Suprapubic skin (tissue), 4 donors: ENCODE data around the gene FER. TPM values are rescaled to one million over a fixed set of nuclear protein-coding genes. Genes with fewer than 3 reads are reported as not detected.

Experiments used
- DNase-seq, 2 donors: peaks; one replicate each; pipeline ENCODE4 v3.0.0-alpha.2; 2019; ENCODE audit warnings: low spot score in 2 of 2
- H3K27ac ChIP-seq: fragments of 200-600 bp; sonication (generic); one replicate; pipeline ENCODE4 v1.5.1; 2019
- H3K27me3 ChIP-seq: fragments of 200-600 bp; sonication (generic); one replicate; pipeline ENCODE4 v1.5.1; 2019
- H3K36me3 ChIP-seq: fragments of 200-600 bp; sonication (generic); one replicate; pipeline ENCODE4 v1.5.1; 2019
- H3K4me1 ChIP-seq: fragments of 200-600 bp; sonication (generic); one replicate; pipeline ENCODE4 v1.5.1; 2019
- H3K4me3 ChIP-seq: fragments of 200-600 bp; sonication (generic); one replicate; pipeline ENCODE4 v1.5.1; 2019; ENCODE audit warnings: mild to moderate bottlenecking
- H3K9me3 ChIP-seq: fragments of 200-600 bp; sonication (generic); one replicate; pipeline ENCODE4 v1.5.1; 2019
- EP300 ChIP-seq: sonication (generic); formaldehyde crosslinking; IDR thresholded peaks from one replicate; pipeline ENCODE4 v1.6.1; 2017; ENCODE audit warnings: antibody characterized with exemption
- POLR2A ChIP-seq, 2 donors: fragments of 450-650 bp; IDR thresholded peaks; one replicate each; pipeline ENCODE4 v1.6.1; 2017; ENCODE audit warnings: antibody characterized with exemption in 2 of 2, mild to moderate bottlenecking in 2 of 2, moderate library complexity in 2 of 2
- POLR2AphosphoS5 ChIP-seq, 3 donors: sonication (generic); formaldehyde crosslinking; IDR thresholded peaks; one replicate each; pipeline ENCODE4 v1.6.1; 2017; ENCODE audit warnings: antibody characterized with exemption in 3 of 3
- WGBS: methylation state at CpG from one replicate; pipeline ENCODE4 v1.1.5; 2018; 5-methylcytosine and 5-hydroxymethylcytosine counted together
- total RNA-seq, 4 donors: library from RNA; depleted of rRNA; stranded (reverse); fragments of >200 nt; gene quantifications; one replicate each; pipeline ENCODE4 v1.1.0, GENCODE V29; 2016
- TF ChIP-seq, protein P1 (sequence below), 2 donors: fragments of 200-600 bp in 1 of 2; fragments of 450-650 bp in 1 of 2; sonication (generic) in 1 of 2; IDR thresholded peaks; one replicate each; pipeline ENCODE4 v1.5.1; 2016 to 2019; ENCODE audit warnings: antibody characterized with exemption in 2 of 2, mild to moderate bottlenecking in 1 of 2, moderate library complexity in 1 of 2

FER gene
- total RNA-seq, 4 donors from 2014 or later: 16.1 to 29.9 (median 23.3) TPM

- DNase-seq: no peak
- Histone ChIP-seq H3K27ac (no peak overlapping the region), H3K27me3 (no peaks in the 10 kb centered on the region), H3K36me3 (peaks cover 13% of the 10 kb centered on the region), H3K9me3 (no peaks in the 10 kb centered on the region), H3K4me1 (no peaks in the 10 kb centered on the region), H3K4me3 (no peak overlapping the region)
- TF ChIP-seq POLR2A (IDR thresholded peaks at IDR 0.05) (no peak), POLR2AphosphoS5 (IDR thresholded peaks at IDR 0.05) (no peak), EP300 (no peak)
- TF ChIP-seq, protein P1, sequence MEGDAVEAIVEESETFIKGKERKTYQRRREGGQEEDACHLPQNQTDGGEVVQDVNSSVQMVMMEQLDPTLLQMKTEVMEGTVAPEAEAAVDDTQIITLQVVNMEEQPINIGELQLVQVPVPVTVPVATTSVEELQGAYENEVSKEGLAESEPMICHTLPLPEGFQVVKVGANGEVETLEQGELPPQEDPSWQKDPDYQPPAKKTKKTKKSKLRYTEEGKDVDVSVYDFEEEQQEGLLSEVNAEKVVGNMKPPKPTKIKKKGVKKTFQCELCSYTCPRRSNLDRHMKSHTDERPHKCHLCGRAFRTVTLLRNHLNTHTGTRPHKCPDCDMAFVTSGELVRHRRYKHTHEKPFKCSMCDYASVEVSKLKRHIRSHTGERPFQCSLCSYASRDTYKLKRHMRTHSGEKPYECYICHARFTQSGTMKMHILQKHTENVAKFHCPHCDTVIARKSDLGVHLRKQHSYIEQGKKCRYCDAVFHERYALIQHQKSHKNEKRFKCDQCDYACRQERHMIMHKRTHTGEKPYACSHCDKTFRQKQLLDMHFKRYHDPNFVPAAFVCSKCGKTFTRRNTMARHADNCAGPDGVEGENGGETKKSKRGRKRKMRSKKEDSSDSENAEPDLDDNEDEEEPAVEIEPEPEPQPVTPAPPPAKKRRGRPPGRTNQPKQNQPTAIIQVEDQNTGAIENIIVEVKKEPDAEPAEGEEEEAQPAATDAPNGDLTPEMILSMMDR (IDR thresholded peaks at IDR 0.05): no peak
- 73% methylated on average over 4 of the region's 4 CpGs for WGBS
Measured at GRCh38 chr5:109053995-109054417, 306.3 kb downstream of the FER start.

DNA sequence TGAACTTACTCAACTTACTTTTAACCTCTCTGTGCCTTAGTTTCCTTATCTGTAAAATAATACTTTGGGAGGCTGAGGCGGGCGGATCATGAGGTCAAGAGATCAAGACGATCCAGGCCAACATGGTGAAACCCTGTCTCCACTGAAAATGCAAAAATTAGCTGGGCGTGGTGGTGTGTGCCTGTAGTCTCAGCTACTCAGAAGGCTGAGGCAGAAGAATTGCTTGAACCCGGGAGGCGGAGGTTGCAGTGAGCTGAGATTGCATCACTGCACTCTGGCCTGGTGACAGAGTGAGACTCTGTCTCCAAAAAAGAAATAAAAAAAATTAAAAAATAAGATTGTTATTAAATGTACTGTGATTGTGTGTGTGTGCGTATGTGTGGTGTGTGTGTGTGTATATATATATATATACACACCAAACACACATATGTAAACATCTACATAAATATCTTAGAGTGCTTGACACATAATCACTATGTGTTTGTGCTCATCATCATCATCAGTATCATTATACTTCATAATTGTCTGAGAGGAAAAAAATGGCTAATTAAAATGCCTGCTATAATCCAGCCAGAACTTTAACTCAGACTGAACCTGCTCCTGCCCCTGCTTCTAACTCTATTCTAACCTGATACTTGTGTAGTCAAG lies 312.8 kb downstream of the FER start:
- no peaks in the 10 kb centered on the region for H3K9me3 ChIP-seq
- peaks cover 8% of the 10 kb centered on the region for H3K4me1 ChIP-seq
- WGBS: 87% methylated on average over 7 of the region's 7 CpGs

GRCh38 chr5:109062664-109063063 lies 315.0 kb downstream of the FER start:
- Histone ChIP-seq H3K36me3 (no peaks in the 10 kb centered on the region), H3K4me1 (peaks cover 8% of the 10 kb centered on the region), H3K4me3 (no peak overlapping the region), H3K27ac (peak overlapping the region; percentile 75), H3K27me3 (no peaks in the 10 kb centered on the region), H3K9me3 (no peaks in the 10 kb centered on the region)
- WGBS: 36% methylated on average over 1 of the region's 1 CpG
- no peak for TF ChIP-seq EP300
- no peak for TF ChIP-seq POLR2AphosphoS5 (IDR thresholded peaks at IDR 0.05)
- TF ChIP-seq, protein P1 (IDR thresholded peaks at IDR 0.05): no peak
- TF ChIP-seq POLR2A (IDR thresholded peaks at IDR 0.05): no peak
- no peak for DNase-seq

More for the DNA sequence above, 312.8 kb downstream of the FER start:
- no peaks in the 10 kb centered on the region for H3K27me3 ChIP-seq
- no peak for DNase-seq
- no peak overlapping the region for H3K4me3 ChIP-seq
- H3K36me3 ChIP-seq: no peaks in the 10 kb centered on the region
- no peak for TF ChIP-seq EP300
- no peak for TF ChIP-seq POLR2A (IDR thresholded peaks at IDR 0.05)
- TF ChIP-seq POLR2AphosphoS5 (IDR thresholded peaks at IDR 0.05): no peak
- TF ChIP-seq, protein P1 (IDR thresholded peaks at IDR 0.05): no peak
- no peak overlapping the region for H3K27ac ChIP-seq

GRCh38 chr5:109063223-109063622 lies 315.5 kb downstream of the FER start:
- WGBS: 74% methylated on average over 1 of the region's 1 CpG
- no peak for DNase-seq
- no peak for TF ChIP-seq POLR2A (IDR thresholded peaks at IDR 0.05)

GRCh38 chr5:109076741-109077140 lies 329.0 kb downstream of the FER start:
- WGBS: 88% methylated on average over 2 of the region's 2 CpGs
- no peaks in the 10 kb centered on the region for H3K4me1 ChIP-seq
- H3K9me3 ChIP-seq: no peaks in the 10 kb centered on the region
- no peak overlapping the region for H3K27ac ChIP-seq
- H3K27me3 ChIP-seq: no peaks in the 10 kb centered on the region
- no peak for DNase-seq
- H3K4me3 ChIP-seq: no peak overlapping the region
- H3K36me3 ChIP-seq: no peaks in the 10 kb centered on the region
- TF ChIP-seq, protein P1 (IDR thresholded peaks at IDR 0.05): no peak
- TF ChIP-seq POLR2A (IDR thresholded peaks at IDR 0.05) (no peak), EP300 (no peak), POLR2AphosphoS5 (IDR thresholded peaks at IDR 0.05) (no peak)

More at GRCh38 chr5:109063223-109063622, 315.5 kb downstream of the FER start:
- Histone ChIP-seq H3K27me3 (no peaks in the 10 kb centered on the region), H3K4me3 (no peak overlapping the region), H3K36me3 (no peaks in the 10 kb centered on the region), H3K9me3 (no peaks in the 10 kb centered on the region), H3K4me1 (peaks cover 8% of the 10 kb centered on the region), H3K27ac (no peak overlapping the region)
